Neural cell (in vitro differentiated cells): ENCODE results near the gene ADPRM. TPM values are rescaled to one million over a fixed set of nuclear protein-coding genes. Genes with fewer than 3 reads are reported as not detected.

Experiments
- H2AFZ ChIP-seq: fragments of 200-600, 300-800 bp; sonication (generic), shearing (Covaris generic); 2 replicates; pipeline ENCODE4 v1.6.0; 2014; ENCODE audit warnings: low read depth, mild to moderate bottlenecking, antibody characterized with exemption, low read length, moderate library complexity
- H3F3A ChIP-seq: fragments of 200-600 bp; shearing (Covaris generic); 2 replicates; pipeline ENCODE4 v1.6.1; 2016; ENCODE audit warnings: mild to moderate bottlenecking, moderate library complexity, mixed read lengths, antibody characterized with exemption, low read length; ENCODE audit not compliant: insufficient read depth, poor library complexity, severe bottlenecking
- H3K27ac ChIP-seq: fragments of 200-600, 300-800 bp; sonication (generic), shearing (Covaris generic); 2 replicates; pipeline ENCODE4 v1.5.1; 2014; ENCODE audit warnings: mild to moderate bottlenecking, low read length, moderate library complexity
- H3K27me3 ChIP-seq: fragments of 300-800, 200-600 bp; sonication (generic), shearing (Covaris generic); 2 replicates; pipeline ENCODE4 v1.6.0; 2014; ENCODE audit warnings: mild to moderate bottlenecking, low read depth, low read length, moderate library complexity; ENCODE audit not compliant: insufficient read depth
- H3K36me3 ChIP-seq: fragments of 300-800, 200-600 bp; sonication (generic), shearing (Covaris generic); 2 replicates; pipeline ENCODE4 v1.5.1; 2014; ENCODE audit warnings: mild to moderate bottlenecking, antibody characterized with exemption, low read length, moderate library complexity; ENCODE audit not compliant: insufficient read depth
- H3K4me2 ChIP-seq: fragments of 300-800, 200-600 bp; sonication (generic), shearing (Covaris generic); 2 replicates; pipeline ENCODE4 v1.6.0; 2014; ENCODE audit warnings: mild to moderate bottlenecking, low read length
- H3K4me3 ChIP-seq: fragments of 300-800, 200-600 bp; sonication (generic), shearing (Covaris generic); 2 replicates; pipeline ENCODE4 v1.5.1; 2014; ENCODE audit warnings: mild to moderate bottlenecking, low read length, moderate library complexity
- H3K79me2 ChIP-seq: fragments of 200-600 bp; shearing (Covaris generic); replicated peaks from 2 replicates; pipeline ENCODE4 v1.6.0; 2014; ENCODE audit warnings: mild to moderate bottlenecking, low read length, moderate library complexity; ENCODE audit not compliant: insufficient read depth
- H3K9ac ChIP-seq: fragments of 300-800, 200-600 bp; sonication (generic), shearing (Covaris generic); 2 replicates; pipeline ENCODE4 v1.6.1; 2016; ENCODE audit warnings: mild to moderate bottlenecking, low read length, mixed read lengths
- H3K9me2 ChIP-seq: fragments of 200-600 bp; shearing (Covaris generic); 2 replicates; pipeline ENCODE4 v1.6.1; 2016; ENCODE audit warnings: mild to moderate bottlenecking, low read length, mixed read lengths; ENCODE audit not compliant: insufficient read depth
- H3K9me3 ChIP-seq: fragments of 200-600, 300-800 bp; sonication (generic), shearing (Covaris generic); 2 replicates; pipeline ENCODE4 v1.6.1; 2016; ENCODE audit warnings: mild to moderate bottlenecking, mixed run types, low read length, moderate library complexity, mixed read lengths
- H4K20me1 ChIP-seq: fragments of 200-600 bp; shearing (Covaris generic); 2 replicates; pipeline ENCODE4 v1.6.1; 2016; ENCODE audit warnings: mild to moderate bottlenecking, mixed run types; ENCODE audit not compliant: insufficient read depth
- CTCF ChIP-seq: fragments of 450-650 bp; IDR thresholded peaks from 2 replicates; pipeline ENCODE4 v1.5.1; 2014; ENCODE audit warnings: antibody characterized with exemption, mild to moderate bottlenecking, moderate library complexity; ENCODE audit not compliant: poor library complexity, severe bottlenecking
- EP300 ChIP-seq: fragments of 450-650 bp; conservative IDR thresholded peaks from 2 replicates; pipeline ENCODE4 v1.6.1; 2014; ENCODE audit warnings: antibody characterized with exemption, mild to moderate bottlenecking, moderate library complexity; ENCODE audit not compliant: poor library complexity, severe bottlenecking
- EZH2 ChIP-seq: fragments of 200-600, 300-800 bp; shearing (Covaris generic), sonication (generic); IDR thresholded peaks from 2 replicates; pipeline ENCODE4 v1.6.1; 2014; ENCODE audit warnings: antibody characterized with exemption, low read length, borderline replicate concordance, mild to moderate bottlenecking; ENCODE audit not compliant: insufficient read depth, poor library complexity, severe bottlenecking
- MXI1 ChIP-seq: fragments of 450-650 bp; conservative IDR thresholded peaks from 2 replicates; pipeline ENCODE4 v1.6.1; 2014; ENCODE audit warnings: antibody characterized with exemption, mild to moderate bottlenecking; ENCODE audit not compliant: poor library complexity, severe bottlenecking
- POLR2AphosphoS5 ChIP-seq: IDR thresholded peaks from 2 replicates; pipeline ENCODE4 v1.6.1; 2012
- RAD21 ChIP-seq: fragments of 450-650 bp; conservative IDR thresholded peaks from 2 replicates; pipeline ENCODE4 v1.6.1; 2014; ENCODE audit warnings: antibody characterized with exemption, mild to moderate bottlenecking, moderate library complexity
- SMC3 ChIP-seq: fragments of 450-650 bp; conservative IDR thresholded peaks from 2 replicates; pipeline ENCODE4 v1.6.1; 2014; ENCODE audit warnings: antibody characterized with exemption, mild to moderate bottlenecking, moderate library complexity; ENCODE audit not compliant: poor library complexity
- TAF1 ChIP-seq: IDR thresholded peaks from 2 replicates; pipeline ENCODE4 v1.6.1; 2012; ENCODE audit warnings: low read depth
- polyA plus RNA-seq: library from polyadenylated mRNA; depleted of rRNA; stranded (reverse); fragments of >200 nt; gene quantifications from 2 replicates; pipeline ENCODE4 v1.2.3, GENCODE V29; 2014
- TF ChIP-seq, protein P1 (sequence below): IDR thresholded peaks from 2 replicates; pipeline ENCODE4 v1.6.1; 2012; ENCODE audit warnings: borderline replicate concordance

Gene ADPRM
- polyA plus RNA-seq, 1 donor from 2014 or later, result 19.2 TPM

GRCh38 chr17:10702574-10702973, 5.2 kb downstream of the ADPRM start:
- H2AFZ ChIP-seq, result no peak overlapping the region

DNA sequence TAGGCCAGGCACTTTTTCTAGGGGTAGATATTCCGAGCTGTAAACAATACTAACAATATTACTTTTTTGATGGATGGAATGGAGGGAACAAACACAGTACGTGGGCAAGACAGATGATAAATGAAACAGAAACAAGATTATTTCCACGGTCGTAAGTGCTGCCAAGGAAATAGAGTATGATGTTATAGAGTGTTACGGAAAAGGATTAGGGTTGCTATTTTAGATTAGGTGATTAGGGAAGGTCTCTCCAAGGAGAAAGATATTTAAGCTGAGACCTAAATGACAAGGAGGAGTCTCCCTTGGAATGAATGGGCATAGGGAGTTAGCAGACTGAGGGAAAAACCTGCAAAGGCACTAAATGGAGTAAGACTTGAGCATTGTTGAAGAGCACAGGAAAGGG, 8.3 kb downstream of the ADPRM start:
- H3K27me3 ChIP-seq, result no peaks in the 10 kb centered on the region
- H2AFZ ChIP-seq, result no peak overlapping the region
- TF ChIP-seq EP300 (no peak), POLR2AphosphoS5 (no peak), RAD21 (no peak), CTCF (no peak), TAF1 (no peak), MXI1 (no peak), EZH2 (no peak), SMC3 (no peak)
- TF ChIP-seq, protein P1, sequence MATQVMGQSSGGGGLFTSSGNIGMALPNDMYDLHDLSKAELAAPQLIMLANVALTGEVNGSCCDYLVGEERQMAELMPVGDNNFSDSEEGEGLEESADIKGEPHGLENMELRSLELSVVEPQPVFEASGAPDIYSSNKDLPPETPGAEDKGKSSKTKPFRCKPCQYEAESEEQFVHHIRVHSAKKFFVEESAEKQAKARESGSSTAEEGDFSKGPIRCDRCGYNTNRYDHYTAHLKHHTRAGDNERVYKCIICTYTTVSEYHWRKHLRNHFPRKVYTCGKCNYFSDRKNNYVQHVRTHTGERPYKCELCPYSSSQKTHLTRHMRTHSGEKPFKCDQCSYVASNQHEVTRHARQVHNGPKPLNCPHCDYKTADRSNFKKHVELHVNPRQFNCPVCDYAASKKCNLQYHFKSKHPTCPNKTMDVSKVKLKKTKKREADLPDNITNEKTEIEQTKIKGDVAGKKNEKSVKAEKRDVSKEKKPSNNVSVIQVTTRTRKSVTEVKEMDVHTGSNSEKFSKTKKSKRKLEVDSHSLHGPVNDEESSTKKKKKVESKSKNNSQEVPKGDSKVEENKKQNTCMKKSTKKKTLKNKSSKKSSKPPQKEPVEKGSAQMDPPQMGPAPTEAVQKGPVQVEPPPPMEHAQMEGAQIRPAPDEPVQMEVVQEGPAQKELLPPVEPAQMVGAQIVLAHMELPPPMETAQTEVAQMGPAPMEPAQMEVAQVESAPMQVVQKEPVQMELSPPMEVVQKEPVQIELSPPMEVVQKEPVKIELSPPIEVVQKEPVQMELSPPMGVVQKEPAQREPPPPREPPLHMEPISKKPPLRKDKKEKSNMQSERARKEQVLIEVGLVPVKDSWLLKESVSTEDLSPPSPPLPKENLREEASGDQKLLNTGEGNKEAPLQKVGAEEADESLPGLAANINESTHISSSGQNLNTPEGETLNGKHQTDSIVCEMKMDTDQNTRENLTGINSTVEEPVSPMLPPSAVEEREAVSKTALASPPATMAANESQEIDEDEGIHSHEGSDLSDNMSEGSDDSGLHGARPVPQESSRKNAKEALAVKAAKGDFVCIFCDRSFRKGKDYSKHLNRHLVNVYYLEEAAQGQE, result no peak
- H3K9me3 ChIP-seq, result no peaks in the 10 kb centered on the region
- no peak overlapping the region for H3K27ac ChIP-seq
- peaks cover 1% of the 10 kb centered on the region for H3K36me3 ChIP-seq
- no peaks in the 10 kb centered on the region for H4K20me1 ChIP-seq
- no peak overlapping the region for H3K4me2 ChIP-seq
- H3K79me2 ChIP-seq, result peaks cover 5% of the 10 kb centered on the region
- H3K9ac ChIP-seq, result no peak overlapping the region
- H3K4me3 ChIP-seq, result no peak overlapping the region
- no peaks in the 10 kb centered on the region for H3F3A ChIP-seq
- no peaks in the 10 kb centered on the region for H3K9me2 ChIP-seq

More at GRCh38 chr17:10702574-10702973, 5.2 kb downstream of the ADPRM start:
- Histone ChIP-seq H3K4me2 (no peak overlapping the region), H3F3A (no peaks in the 10 kb centered on the region), H3K9me3 (no peaks in the 10 kb centered on the region), H3K4me3 (no peak overlapping the region), H3K9me2 (no peaks in the 10 kb centered on the region), H3K36me3 (no peaks in the 10 kb centered on the region), H3K27me3 (no peaks in the 10 kb centered on the region), H3K27ac (no peak overlapping the region), H3K9ac (no peak overlapping the region), H3K79me2 (peaks cover 17% of the 10 kb centered on the region), H4K20me1 (no peaks in the 10 kb centered on the region)
- TF ChIP-seq SMC3 (no peak), RAD21 (no peak), CTCF (no peak), EP300 (no peak)
- TF ChIP-seq, protein P1, result no peak
